HG02870 (cell line): ENCODE measurements around the gene RGS13.
A peak's percentile ranks its signal among the peaks of the same experiment; 100 is the strongest.

Source experiments
- ATAC-seq: cut with Tn5 transposase; IDR thresholded peaks from one replicate; pipeline ENCODE4 v1.9.1; 2021; ENCODE audit warnings: mild to moderate bottlenecking, moderate library complexity; ENCODE audit not compliant: unreplicated experiment

Gene RGS13

DNA sequence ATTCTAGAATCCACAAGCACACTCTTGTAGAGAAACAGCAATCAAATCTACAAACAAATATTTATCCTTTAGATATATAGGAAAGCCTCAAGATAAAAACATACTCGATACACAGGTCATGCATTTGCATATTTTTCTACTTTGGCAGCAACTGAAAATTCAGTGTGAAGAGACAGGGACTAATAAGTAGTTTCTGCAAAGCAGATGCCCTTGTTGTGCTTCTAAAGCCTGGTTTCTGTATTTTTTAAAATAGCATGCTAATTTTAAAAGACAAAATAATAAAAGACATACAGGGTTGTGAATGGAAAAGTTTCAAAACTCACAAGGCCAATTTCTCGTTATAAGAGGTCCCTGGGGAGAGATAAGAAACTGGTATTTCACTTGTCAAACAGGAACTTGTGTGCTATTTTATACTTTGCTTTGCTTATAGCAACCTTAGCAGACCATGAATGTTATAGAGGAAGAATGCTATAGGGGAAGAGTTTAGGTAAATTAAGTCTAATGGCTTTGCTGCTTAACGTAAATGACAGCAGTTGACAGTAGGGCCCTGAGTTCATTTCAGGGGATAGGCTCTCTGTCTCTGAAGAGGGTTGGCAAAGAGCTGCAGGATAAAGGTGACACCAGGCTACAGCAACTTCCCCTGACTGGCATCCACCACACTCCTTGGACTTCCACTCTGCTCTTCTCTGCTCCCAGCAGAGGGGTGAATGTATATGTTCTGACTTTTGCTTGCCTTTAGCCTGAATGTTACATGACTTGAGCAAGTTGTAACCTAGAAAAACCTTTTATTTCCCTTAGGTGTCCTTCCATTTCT is 9.4 kb upstream of the RGS13 start:
- peak; percentile 73 for ATAC-seq

- no peak for ATAC-seq
These were observed 8.0 kb upstream of the RGS13 start for GRCh38 chr1:192627901-192628300.

GRCh38 chr1:192628396-192629057 is 7.4 kb upstream of the RGS13 start:
- no peak for ATAC-seq

DNA sequence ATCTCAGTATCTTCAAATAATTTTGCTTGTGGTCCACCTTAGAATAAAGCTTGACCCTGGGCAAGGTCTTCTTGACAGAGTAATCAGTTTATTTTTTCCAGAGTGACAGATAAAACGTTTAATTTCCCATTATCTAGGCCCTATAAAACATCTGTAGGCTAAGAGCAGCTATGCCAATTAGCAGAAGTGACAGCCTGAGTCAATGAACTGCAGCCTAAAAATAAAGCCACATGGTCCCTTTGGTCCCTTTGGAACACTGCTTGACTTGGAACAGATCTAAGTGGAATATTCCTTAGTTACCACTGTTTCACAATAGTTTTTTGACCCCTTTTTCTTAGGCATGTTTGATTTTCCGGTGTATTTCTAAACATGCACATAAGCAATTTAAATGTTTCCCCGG is 6.3 kb upstream of the RGS13 start:
- no peak for ATAC-seq

GRCh38 chr1:192630521-192631287 is 5.2 kb upstream of the RGS13 start:
- no peak for ATAC-seq

DNA sequence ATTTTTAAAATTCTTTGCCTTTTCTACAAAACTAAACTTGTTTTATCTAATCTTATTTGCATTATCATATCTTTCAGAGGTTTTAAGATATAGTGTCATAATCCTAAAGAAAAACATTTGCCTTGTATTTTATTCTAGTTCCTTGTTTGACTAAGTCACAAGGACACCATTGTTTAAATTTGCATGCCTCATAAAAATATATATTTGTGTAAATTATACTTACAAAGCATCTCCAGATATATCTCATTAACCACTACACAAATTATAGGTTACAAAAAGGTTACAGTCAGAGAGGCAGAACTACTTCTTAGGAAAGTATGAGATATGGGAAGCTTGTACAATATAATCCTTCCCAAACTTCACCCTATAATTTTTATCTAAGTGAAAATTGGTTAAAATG is 4.2 kb upstream of the RGS13 start:
- ATAC-seq = no peak

- ATAC-seq = no peak
These were observed 3.8 kb upstream of the RGS13 start for GRCh38 chr1:192632188-192632587.

DNA sequence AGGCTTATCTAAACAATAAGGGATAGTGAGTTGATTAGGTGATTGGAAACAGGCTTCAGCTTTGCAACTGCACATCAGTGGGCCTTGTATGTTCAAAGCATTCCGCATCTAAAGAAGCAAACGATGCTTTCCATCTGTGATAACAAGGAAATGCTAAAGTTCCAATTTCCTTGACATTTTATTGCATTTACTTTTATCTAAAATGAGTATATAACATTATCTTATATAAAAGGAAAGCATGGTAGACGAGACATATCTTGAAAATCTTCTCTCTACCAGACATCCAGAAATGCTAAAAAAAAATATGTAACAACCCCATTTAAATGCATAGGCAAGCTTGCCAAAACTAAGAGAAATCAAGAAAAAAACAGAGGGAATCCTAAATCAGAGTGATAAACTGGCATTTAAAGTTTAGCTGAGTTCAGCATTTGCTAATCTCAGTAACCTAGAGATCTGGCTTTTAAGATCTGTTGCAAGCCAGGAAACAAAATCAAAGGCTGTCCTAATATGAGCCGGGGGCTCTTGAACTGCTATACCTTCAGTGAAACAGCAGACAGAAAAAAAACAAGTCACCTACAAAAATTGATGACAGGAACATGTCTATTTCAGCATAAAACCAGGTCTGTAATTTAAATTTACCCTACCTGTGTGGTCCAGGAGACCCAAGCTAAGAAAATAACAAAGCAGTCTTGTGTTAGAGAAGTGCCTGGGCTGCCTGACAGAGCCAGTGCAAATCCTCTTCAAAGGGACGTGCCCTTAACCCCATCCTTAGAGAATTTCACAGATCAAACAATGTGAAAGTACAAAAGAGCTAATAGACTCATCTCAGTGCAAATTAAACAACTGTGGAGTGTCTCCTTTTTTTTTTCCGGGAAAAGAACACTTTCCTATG is 3.1 kb upstream of the RGS13 start:
- ATAC-seq = no peak

GRCh38 chr1:192633533-192634253 is 2.3 kb upstream of the RGS13 start:
- ATAC-seq = no peak

GRCh38 chr1:192635041-192635440 is 906 bp upstream of the RGS13 start:
- no peak for ATAC-seq

- ATAC-seq = peak; percentile 95
These were observed 3.8 kb downstream of the RGS13 start for GRCh38 chr1:192639607-192640368.

- no peak for ATAC-seq
These were observed 16.2 kb downstream of the RGS13 start for GRCh38 chr1:192652159-192652558.

DNA sequence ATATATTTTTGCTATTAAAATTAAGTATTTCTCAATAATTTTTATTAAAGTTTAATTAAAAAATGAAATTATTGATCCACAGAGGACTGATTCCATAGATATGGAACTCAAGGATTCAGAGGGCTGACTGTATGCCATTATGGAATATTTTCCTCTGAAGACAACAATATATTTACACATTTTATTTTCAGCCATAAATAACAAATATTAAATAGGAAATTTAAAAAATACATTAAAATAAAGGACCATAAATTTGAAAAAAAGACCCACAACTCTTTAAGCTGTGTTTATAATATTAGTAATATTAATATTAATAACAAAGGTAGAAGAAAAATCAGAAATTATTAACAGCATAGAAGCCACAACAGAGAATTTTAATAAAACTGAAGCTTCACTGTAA is 18.2 kb downstream of the RGS13 start:
- ATAC-seq = no peak

DNA sequence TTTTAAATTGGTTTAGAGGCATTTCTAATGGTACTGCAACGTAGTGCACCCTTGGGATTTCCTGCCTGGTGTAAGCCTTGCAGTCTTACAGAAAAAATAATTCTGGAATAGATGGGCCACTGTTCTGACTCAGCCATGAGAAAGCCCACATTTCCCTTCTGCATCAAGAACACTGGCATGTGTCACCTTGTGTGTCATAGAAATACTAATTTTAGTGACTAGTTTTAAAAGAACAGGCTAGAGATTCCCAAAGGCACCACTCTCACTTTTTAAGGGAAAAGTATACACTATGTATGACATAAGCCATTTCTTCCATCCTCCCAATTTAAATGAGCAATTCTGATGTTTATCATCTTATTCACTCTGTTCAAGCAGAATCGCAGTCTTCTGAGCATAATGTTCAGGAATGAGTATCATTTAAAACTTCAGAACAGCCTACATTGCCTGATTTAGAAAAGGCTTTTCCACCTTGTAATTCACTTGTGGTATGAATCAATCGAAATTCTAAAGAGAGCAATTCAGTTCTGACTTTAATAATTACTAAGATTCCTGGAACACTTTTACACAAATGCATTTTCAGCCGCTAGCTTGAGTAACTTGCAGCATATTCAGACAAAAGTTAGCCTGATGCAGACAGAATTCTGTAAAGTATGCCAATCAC is 18.8 kb downstream of the RGS13 start:
- ATAC-seq = peak; percentile 41

GRCh38 chr1:192657760-192658159 is 21.8 kb downstream of the RGS13 start:
- no peak for ATAC-seq

- ATAC-seq = no peak
These were observed 22.3 kb downstream of the RGS13 start for GRCh38 chr1:192658255-192658654.

GRCh38 chr1:192660613-192661012 is 24.7 kb downstream of the RGS13 start:
- ATAC-seq = no peak

DNA sequence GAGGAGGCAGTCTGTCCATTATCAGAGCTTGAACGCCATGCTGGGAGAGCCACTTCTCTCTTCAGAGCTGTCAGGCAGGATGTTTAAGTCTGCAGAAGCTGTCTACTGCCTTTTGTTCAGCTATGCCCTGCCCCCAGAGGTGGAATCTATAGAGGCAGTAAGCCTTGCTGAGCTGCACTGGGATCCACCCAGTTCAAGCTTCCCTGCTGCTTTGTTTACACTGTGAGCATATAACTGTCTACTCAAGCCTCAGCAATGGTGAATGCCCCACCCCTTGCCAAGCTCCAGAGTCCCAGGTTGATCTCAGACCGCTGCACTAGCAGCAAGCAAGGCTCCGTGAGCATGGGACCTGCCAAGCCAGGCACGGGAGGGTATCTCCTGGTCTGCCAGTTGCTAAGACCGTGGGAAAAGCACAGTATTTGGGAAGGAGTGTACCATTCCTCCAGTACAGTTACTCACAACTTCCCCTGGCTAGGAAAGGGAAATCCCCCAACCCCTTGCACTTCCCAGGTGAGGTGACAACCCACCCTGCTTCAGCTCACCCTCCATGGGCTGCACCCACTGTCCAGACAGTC is 32.5 kb downstream of the RGS13 start:
- ATAC-seq = no peak
